22Rv1 (cell line): Measurements from ENCODE around the gene PLEK.

Experiments
- ZFX ChIP-seq: fragments of 450-650 bp; IDR thresholded peaks from 2 replicates; pipeline ENCODE4 v1.6.1; 2017; ENCODE audit warnings: antibody characterized with exemption, borderline replicate concordance
- TF ChIP-seq, protein P1 (sequence below): fragments of 450-650 bp; IDR thresholded peaks from 2 replicates; pipeline ENCODE4 v1.5.1; 2017; ENCODE audit warnings: mild to moderate bottlenecking

DNA sequence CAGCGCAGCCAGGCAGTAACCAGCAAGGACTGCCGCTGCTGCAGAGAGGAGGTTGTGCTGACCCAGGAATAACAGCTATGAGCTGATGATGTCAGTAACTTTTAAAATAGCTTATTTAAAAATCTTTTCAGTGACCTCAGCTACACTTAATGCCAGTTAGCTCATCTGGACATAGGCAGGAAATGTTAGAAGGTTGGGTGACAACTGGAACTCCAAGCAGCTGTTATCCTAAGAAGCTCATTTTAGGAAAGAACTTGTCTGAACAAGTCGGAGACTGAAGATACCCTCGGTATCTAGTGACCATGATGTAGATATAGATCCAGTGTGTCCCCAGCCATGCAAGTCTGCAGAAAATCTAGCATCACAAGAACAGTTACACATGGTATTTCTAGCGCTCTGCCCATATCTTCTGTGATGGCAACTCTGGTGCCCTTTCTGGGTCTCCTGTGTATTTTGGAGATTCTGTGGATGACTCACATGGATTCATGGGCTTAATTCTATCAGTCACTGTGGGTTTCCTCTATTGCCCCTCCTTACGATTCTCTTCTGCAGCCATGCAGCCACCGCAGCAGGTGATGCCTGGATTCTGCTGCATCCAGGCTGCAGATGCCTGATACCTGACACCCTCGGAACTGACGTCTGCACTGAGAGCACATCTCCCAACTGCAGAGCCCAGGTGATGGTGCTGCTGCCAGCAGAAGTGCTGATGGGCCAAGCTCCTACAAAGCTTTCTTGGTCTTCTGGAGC lies 19.8 kb upstream of the PLEK start:
- TF ChIP-seq, protein P1, sequence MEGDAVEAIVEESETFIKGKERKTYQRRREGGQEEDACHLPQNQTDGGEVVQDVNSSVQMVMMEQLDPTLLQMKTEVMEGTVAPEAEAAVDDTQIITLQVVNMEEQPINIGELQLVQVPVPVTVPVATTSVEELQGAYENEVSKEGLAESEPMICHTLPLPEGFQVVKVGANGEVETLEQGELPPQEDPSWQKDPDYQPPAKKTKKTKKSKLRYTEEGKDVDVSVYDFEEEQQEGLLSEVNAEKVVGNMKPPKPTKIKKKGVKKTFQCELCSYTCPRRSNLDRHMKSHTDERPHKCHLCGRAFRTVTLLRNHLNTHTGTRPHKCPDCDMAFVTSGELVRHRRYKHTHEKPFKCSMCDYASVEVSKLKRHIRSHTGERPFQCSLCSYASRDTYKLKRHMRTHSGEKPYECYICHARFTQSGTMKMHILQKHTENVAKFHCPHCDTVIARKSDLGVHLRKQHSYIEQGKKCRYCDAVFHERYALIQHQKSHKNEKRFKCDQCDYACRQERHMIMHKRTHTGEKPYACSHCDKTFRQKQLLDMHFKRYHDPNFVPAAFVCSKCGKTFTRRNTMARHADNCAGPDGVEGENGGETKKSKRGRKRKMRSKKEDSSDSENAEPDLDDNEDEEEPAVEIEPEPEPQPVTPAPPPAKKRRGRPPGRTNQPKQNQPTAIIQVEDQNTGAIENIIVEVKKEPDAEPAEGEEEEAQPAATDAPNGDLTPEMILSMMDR = no peak
- no peak for TF ChIP-seq ZFX
